Measurements from ENCODE around the gene FIP1L1.

DNA sequence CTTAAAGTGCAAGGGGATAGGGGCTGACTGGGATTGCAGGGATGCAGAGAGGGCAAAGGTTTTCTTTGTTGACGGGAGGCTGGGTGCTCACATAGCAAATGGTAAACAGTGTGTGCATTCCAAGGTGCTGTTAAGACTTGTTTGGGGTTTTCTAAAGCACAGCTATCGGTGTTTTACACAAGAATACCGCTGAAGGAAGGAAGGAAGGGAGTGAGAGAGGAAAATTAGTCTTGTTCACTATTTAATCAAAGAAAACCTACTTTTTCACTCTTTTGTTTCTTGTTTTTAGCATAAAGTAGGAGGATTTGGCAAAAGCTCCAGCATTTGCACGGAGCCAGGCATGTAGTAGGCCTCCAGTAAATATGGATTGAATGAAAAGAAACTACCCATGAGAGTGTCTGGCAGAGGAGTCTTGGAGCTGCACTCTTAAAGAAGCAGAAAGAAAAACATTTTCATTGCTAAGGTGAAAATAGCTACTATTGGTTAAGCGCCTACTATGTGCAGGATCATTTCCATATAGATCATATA is 99.7 kb downstream of the FIP1L1 start:
- TF ChIP-seq GATA3 (IDR thresholded peaks at IDR 0.05; ENCODE audit: low read depth, low read length) (no peak), GATA2 (IDR thresholded peaks at IDR 0.05; ENCODE audit: low read depth, low read length) (no peak)

All from SH-SY5Y (cell line).